Keratinocyte (primary cell): ENCODE measurements around the gene BBS9.

Source experiments
- EZH2 ChIP-seq: IDR thresholded peaks from one replicate; pipeline ENCODE4 v1.6.1; 2012; ENCODE audit warnings: inconsistent platforms, mild to moderate bottlenecking, low read length, moderate library complexity
- TF ChIP-seq, protein P1 (sequence below), 3 experiments: IDR thresholded peaks in 1 of 3; conservative IDR thresholded peaks in 1 of 3; optimal IDR thresholded peaks in 1 of 3; 2 replicates in 2 of 3; 3 replicates in 1 of 3; pipeline versions ENCODE3 to v1.5.1; 2011; ENCODE audit warnings: low read length in 3 of 3, mild to moderate bottlenecking in 3 of 3, moderate library complexity in 2 of 3, control low read depth in 1 of 3, inconsistent platforms in 1 of 3; ENCODE audit not compliant: insufficient read depth in 2 of 3; ENCODE audit errors: extremely low read depth in 1 of 3

DNA sequence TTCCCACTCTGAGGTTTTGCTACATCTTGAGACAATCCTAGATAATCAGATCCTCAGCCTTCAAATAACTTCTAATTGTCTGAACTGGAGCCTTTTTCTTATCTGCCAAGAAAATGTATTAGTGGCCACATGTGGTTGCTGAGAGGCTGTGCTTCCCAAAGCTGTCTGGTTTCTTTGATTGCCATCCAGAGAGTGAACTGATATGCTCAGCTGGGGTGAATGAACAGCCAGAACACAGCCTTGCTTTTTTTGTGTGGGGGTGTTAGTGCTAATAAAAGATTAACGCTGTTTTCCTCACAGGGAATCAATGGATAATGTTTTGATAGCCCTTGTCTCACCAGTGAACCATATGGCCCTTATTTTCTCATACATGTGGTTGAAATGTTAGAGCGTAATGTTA lies 66.9 kb downstream of the BBS9 start:
- TF ChIP-seq, protein P1, sequence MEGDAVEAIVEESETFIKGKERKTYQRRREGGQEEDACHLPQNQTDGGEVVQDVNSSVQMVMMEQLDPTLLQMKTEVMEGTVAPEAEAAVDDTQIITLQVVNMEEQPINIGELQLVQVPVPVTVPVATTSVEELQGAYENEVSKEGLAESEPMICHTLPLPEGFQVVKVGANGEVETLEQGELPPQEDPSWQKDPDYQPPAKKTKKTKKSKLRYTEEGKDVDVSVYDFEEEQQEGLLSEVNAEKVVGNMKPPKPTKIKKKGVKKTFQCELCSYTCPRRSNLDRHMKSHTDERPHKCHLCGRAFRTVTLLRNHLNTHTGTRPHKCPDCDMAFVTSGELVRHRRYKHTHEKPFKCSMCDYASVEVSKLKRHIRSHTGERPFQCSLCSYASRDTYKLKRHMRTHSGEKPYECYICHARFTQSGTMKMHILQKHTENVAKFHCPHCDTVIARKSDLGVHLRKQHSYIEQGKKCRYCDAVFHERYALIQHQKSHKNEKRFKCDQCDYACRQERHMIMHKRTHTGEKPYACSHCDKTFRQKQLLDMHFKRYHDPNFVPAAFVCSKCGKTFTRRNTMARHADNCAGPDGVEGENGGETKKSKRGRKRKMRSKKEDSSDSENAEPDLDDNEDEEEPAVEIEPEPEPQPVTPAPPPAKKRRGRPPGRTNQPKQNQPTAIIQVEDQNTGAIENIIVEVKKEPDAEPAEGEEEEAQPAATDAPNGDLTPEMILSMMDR (optimal IDR thresholded peaks at IDR 0.05 in 1 of 3, IDR thresholded peaks at IDR 0.05 in 1 of 3, conservative IDR thresholded peaks at IDR 0.05 in 1 of 3; ENCODE audit: extremely low read depth in 1 of 3, insufficient read depth in 2 of 3, low read length in 3 of 3), result no peak
- no peak for TF ChIP-seq EZH2
